Tibial artery (tissue), 4 donors: ENCODE measurements around the gene PLEKHG4B.

Experiments used
- DNase-seq, 2 donors: peaks; one replicate each; pipeline ENCODE4 v3.0.0-alpha.2; 2019
- H3K27ac ChIP-seq, 2 donors: fragments of 200-600 bp; sonication (generic) in 1 of 2; 1 replicate in 1 of 2; 2 replicates in 1 of 2; pipeline ENCODE4 v1.5.1; 2018 to 2019; ENCODE audit warnings: mild to moderate bottlenecking in 1 of 2
- H3K27me3 ChIP-seq, 2 donors: fragments of 200-600 bp; sonication (generic) in 1 of 2; one replicate each; pipeline versions ENCODE4 v1.5.1 to v1.6.0; 2016 to 2019
- H3K36me3 ChIP-seq, 3 donors: fragments of 200-600 bp; sonication (generic) in 2 of 3; one replicate each; pipeline ENCODE4 v1.5.1; 2016 to 2019; ENCODE audit warnings: mild to moderate bottlenecking in 2 of 3
- H3K4me1 ChIP-seq, 4 donors: fragments of 200-600 bp; sonication (generic) in 2 of 4; 1 replicate in 3 of 4; 2 replicates in 1 of 4; pipeline ENCODE4 v1.5.1; 2016 to 2019
- H3K4me3 ChIP-seq, 2 donors: fragments of 200-600 bp; sonication (generic) in 1 of 2; 1 replicate in 1 of 2; 2 replicates in 1 of 2; pipeline ENCODE4 v1.5.1; 2018 to 2019; ENCODE audit warnings: mild to moderate bottlenecking in 2 of 2
- H3K9me3 ChIP-seq, 3 donors: fragments of 200-600 bp; sonication (generic) in 1 of 3; one replicate each; pipeline ENCODE4 v1.5.1; 2016 to 2019
- intact Hi-C: fragments of 100-400 bp; cut with DNase I; formaldehyde crosslinking; loops from one replicate; pipeline ENCODE4 v1.15.0; 2023; ENCODE audit warnings: low total_unique reads
- TF ChIP-seq, protein P1 (sequence below), 2 experiments: fragments of 200-600 bp in 1 of 2; fragments of 450-650 bp in 1 of 2; IDR thresholded peaks; one replicate each; pipeline ENCODE4 v1.5.1; 2017 to 2019; ENCODE audit warnings: antibody characterized with exemption in 2 of 2, mild to moderate bottlenecking in 1 of 2, moderate library complexity in 1 of 2

PLEKHG4B gene

DNA sequence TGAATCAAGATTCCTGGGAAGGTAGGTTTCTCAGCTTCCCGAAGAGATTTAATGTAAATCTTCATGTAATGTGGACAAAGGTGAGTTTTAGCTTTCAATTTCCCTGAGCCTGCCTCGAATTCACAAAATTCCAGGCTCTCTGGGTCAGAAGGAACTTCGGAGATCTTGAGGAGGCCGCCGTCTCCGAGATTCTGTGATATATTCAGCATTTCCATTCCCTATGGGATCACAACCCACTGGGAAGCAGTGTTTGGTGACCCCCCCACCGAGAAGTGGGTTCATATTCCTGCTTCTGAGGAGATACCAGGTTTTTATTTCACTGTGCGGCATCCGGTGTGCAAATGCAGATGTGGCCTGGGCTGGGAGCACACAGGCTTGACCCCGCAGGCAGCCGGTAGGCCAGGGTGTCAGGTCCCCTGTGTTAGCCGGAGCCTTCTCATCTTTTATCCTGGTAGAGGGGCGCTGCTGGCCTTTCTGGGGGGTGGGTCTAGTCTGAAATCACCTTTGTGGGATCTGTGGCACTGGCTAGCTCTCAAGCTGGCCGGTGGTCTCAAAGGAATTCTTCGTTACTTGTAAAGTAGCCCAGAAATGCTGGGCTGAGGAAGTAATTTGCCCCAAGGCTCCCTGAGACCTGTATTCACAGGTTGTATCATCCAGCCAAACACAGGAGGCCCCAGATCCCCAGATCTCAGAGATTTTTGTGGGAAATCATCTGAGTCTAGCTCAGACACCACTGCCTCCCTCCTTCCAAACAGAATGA lies 1.4 kb downstream of the PLEKHG4B start:
- Histone ChIP-seq H3K36me3 (no peaks in the 10 kb centered on the region), H3K9me3 (no peaks in the 10 kb centered on the region), H3K27ac (no peak overlapping the region), H3K4me1 (peaks cover 0 to 16% (median 6%) of the 10 kb centered on the region in 4 donors), H3K27me3 (peaks cover 0 to 57% of the 10 kb centered on the region in 2 donors), H3K4me3 (no peak overlapping the region)
- peak in 1 of 2 donors; percentile 53 for DNase-seq
- intact Hi-C loops = no loop called here
- TF ChIP-seq, protein P1, sequence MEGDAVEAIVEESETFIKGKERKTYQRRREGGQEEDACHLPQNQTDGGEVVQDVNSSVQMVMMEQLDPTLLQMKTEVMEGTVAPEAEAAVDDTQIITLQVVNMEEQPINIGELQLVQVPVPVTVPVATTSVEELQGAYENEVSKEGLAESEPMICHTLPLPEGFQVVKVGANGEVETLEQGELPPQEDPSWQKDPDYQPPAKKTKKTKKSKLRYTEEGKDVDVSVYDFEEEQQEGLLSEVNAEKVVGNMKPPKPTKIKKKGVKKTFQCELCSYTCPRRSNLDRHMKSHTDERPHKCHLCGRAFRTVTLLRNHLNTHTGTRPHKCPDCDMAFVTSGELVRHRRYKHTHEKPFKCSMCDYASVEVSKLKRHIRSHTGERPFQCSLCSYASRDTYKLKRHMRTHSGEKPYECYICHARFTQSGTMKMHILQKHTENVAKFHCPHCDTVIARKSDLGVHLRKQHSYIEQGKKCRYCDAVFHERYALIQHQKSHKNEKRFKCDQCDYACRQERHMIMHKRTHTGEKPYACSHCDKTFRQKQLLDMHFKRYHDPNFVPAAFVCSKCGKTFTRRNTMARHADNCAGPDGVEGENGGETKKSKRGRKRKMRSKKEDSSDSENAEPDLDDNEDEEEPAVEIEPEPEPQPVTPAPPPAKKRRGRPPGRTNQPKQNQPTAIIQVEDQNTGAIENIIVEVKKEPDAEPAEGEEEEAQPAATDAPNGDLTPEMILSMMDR (IDR thresholded peaks at IDR 0.05) = no peak

DNA sequence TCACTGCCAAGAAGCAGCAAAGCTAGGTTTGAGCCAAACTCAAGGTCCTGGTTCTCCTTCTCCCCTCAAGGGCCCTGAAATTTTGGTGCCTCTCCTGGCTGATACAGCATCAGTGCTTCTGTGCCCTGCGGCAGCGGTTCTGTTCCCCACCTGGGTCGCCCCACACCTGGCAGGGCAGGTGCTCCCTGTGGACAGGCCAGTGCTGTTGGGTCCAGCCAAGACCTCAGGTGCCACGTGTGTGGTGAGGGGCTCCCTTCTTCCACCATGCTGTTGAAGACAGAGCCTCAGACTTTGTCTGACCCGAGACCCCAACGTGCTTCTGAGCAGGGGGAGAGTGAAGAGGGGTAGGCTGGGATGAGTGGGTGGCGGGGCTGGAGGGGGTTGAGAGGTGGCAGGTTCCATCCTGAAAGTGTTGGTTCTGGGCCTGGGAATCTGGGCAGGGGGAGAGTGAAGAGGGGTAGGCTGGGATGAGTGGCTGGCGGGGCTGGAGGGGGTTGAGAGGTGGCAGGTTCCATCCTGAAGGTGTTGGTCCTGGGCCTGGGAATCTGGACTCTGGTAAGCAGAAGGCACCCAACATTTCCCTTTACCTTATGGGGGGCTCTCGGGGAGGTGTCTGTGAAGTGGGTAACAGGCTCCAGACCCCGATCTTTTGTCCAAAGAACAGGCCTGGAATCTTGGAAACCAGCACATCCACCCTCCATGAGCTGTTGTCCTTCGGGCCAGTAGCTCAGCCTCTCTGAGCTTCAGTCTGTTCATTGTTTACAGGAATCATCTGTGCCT lies 2.3 kb downstream of the PLEKHG4B start:
- no peak overlapping the region for H3K27ac ChIP-seq
- DNase-seq = peak in 1 of 2 donors; percentile 42
- no peaks in the 10 kb centered on the region for H3K9me3 ChIP-seq
- H3K4me3 ChIP-seq = no peak overlapping the region
- intact Hi-C loops = no loop called here
- peaks cover 0 to 16% (median 6%) of the 10 kb centered on the region in 4 donors for H3K4me1 ChIP-seq
- H3K36me3 ChIP-seq = no peaks in the 10 kb centered on the region
- TF ChIP-seq, protein P1 (IDR thresholded peaks at IDR 0.05) = no peak
- H3K27me3 ChIP-seq = peaks cover 0 to 57% of the 10 kb centered on the region in 2 donors

DNA sequence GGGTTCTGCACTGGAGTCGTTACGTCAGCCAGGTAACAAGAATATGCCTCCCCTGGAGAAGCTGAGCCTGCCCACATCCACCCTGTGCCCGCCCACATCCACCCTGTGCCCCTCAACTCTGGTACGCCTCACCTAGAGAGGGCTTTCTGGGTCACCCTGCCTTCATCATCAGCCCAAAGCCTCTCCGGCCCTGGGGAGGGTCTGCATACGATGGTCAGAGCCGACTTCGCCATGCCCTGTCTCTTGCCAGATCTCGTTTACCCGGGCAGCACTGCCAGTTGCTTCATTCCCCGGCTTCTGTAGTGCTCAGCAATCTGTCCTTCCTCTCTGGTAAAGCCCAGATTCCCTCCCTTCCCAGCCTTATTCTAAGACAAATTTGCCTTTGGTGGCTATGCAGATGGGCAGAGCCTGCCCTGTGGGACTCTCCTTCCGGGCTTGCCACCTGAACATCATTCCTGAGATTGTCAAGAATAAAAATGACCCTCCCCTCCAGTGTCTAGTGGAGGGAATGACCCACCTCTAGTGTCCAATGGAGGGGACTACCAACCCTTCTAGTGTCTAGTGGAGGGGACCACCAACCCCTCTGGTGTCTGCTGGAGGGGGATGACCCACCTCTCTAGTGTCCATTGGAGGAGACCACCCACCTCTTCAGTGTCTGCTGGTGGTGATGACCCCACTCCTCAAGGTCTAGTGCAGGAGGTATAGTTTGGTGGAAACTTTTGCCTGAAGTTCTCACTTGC lies 3.4 kb downstream of the PLEKHG4B start:
- intact Hi-C loops = no loop called here
- Histone ChIP-seq H3K4me3 (no peak overlapping the region), H3K4me1 (peaks cover 0 to 16% (median 6%) of the 10 kb centered on the region in 4 donors), H3K9me3 (no peaks in the 10 kb centered on the region), H3K27ac (no peak overlapping the region), H3K27me3 (peaks cover 0 to 64% of the 10 kb centered on the region in 2 donors), H3K36me3 (no peaks in the 10 kb centered on the region)
- TF ChIP-seq, protein P1 (IDR thresholded peaks at IDR 0.05) = no peak
- no peak for DNase-seq

DNA sequence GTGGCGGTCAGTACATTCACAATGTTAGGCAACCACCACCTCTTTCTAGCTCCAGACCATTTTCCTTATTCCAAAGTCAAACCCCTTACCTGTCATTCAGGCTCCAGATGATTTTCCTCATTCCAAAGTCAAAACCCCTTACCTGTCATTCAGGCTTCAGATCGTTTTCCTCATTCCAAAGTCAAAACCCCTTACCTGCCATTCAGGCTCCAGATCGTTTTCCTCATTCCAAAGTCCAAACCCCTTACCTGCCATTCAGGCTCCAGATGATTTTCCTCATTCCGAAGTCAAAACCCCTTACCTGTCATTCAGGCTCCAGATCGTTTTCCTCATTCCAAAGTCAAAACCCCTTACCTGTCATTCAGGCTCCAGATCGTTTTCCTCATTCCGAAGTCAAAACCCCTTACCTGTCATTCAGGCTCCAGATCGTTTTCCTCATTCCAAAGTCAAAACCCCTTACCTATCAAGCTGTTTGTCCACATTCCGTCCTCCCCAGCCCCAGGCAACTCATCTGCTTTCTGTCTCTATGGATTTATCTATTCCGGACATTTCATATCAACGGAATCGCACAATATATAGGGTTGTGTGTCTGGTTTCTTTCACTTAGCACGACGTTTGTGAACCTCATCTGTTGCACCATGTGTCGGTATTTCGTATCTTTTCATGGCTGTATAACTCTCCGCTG lies 5.2 kb downstream of the PLEKHG4B start:
- DNase-seq = no peak
- Histone ChIP-seq H3K27me3 (peaks cover 0 to 47% of the 10 kb centered on the region in 2 donors), H3K36me3 (no peaks in the 10 kb centered on the region), H3K27ac (no peak overlapping the region), H3K4me1 (no peaks in the 10 kb centered on the region), H3K4me3 (no peak overlapping the region), H3K9me3 (no peaks in the 10 kb centered on the region)
- intact Hi-C loops = no loop called here
- TF ChIP-seq, protein P1 (IDR thresholded peaks at IDR 0.05) = no peak

DNA sequence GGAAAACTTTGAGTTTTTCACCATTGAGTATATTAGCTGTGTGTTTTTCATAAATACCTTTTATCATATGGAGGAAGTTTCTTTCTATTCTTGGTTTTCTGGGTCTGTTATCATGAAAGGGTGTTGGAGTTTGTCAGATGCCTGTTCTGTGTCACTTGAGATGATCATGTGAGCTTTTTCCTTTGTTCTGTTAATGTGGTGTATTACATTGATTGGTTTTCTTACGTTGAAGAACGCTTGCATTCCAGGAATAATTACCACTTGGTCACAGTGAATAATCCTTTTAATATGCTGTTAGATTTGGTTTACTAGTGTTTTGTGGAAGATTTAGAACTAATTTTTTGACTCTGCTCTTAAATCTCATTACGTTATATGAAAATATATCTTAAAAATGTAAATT lies 7.8 kb downstream of the PLEKHG4B start:
- no peak overlapping the region for H3K27ac ChIP-seq
- DNase-seq = no peak
- H3K4me3 ChIP-seq = no peak overlapping the region
- intact Hi-C loops = no loop called here
- H3K9me3 ChIP-seq = no peaks in the 10 kb centered on the region
- H3K4me1 ChIP-seq = no peaks in the 10 kb centered on the region
- TF ChIP-seq, protein P1 (IDR thresholded peaks at IDR 0.05) = no peak
- H3K36me3 ChIP-seq = no peaks in the 10 kb centered on the region
- H3K27me3 ChIP-seq = peaks cover 0 to 22% of the 10 kb centered on the region in 2 donors
